Measurements from ENCODE around the gene USP32. TPM values are rescaled to one million over a fixed set of nuclear protein-coding genes. Genes with fewer than 3 reads are reported as not detected.

Gene USP32
- total RNA-seq, 1 experiment from 2014 or later, result 62.9 TPM

GRCh38 chr17:60416368-60416925, 24.5 kb upstream of the USP32 start:
- ChIA-PET CTCF (interaction anchor here (0.6 to 1.3 kb wide), 2 partner anchors 10 to 59 kb away, joined by 3 to 4 read pairs; no protein-coding TSS in a partner anchor), POLR2A (no interaction called here)
- BruUV-seq (replicated peaks), result no TSS peak
- Mint-ChIP-seq H3K9me3 (ENCODE audit: unreplicated experiment) (no peaks in the 10 kb centered on the region), H3K27me3 (ENCODE audit: insufficient read depth, unreplicated experiment) (no peaks in the 10 kb centered on the region), H3K36me3 (ENCODE audit: insufficient read depth, unreplicated experiment) (no peaks in the 10 kb centered on the region), H3K27ac (ENCODE audit: low read depth, unreplicated experiment) (no peak overlapping the region), H3K4me1 (ENCODE audit: insufficient read depth, unreplicated experiment) (no peaks in the 10 kb centered on the region), H3K4me3 (ENCODE audit: unreplicated experiment) (no peak overlapping the region)
- TF ChIP-seq CTCF (IDR thresholded peaks at IDR 0.05; ENCODE audit: unreplicated experiment), result no peak
- DNase-seq (ENCODE audit: unreplicated experiment), result no peak
- intact Hi-C loops (cut with micrococcal nuclease), result no loop called here

DNA sequence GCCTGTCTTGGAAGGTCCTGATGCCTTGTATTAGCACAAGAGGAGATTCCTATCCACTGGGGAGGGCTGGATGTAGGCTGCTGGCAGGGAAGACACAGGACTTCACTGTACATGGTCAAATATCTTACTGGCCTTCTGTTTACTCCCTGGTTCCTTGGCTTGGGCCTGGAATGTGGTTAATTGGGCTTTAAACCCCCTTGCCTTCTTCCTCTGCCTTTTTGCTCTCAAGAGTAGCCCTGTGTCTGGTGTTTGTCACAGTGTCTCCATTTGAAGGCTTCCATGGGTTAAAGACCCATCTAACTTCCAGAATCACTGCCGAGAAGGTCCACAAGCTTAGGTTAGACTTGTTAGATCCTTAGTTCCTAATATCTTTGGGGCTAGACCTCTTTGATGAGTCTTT, 23.2 kb upstream of the USP32 start:
- ChIA-PET POLR2A (interaction anchor here (0.8 kb wide), 1 partner anchor 274 kb away, joined by 3 read pairs; no protein-coding TSS in a partner anchor), CTCF (interaction anchor here (0.6 to 1.3 kb wide), 3 partner anchors 8 to 200 kb away, joined by 3 to 4 read pairs (median 3); no protein-coding TSS in a partner anchor)
- no peak overlapping the region for H3K4me3 Mint-ChIP-seq (ENCODE audit: unreplicated experiment)
- no peak overlapping the region for H3K27ac Mint-ChIP-seq (ENCODE audit: low read depth, unreplicated experiment)
- no peaks in the 10 kb centered on the region for H3K27me3 Mint-ChIP-seq (ENCODE audit: insufficient read depth, unreplicated experiment)
- no peaks in the 10 kb centered on the region for H3K4me1 Mint-ChIP-seq (ENCODE audit: insufficient read depth, unreplicated experiment)
- no peak for TF ChIP-seq CTCF (IDR thresholded peaks at IDR 0.05; ENCODE audit: unreplicated experiment)
- H3K9me3 Mint-ChIP-seq (ENCODE audit: unreplicated experiment), result no peaks in the 10 kb centered on the region
- intact Hi-C loops (cut with micrococcal nuclease), result no loop called here
- no peak for DNase-seq (ENCODE audit: unreplicated experiment)
- H3K36me3 Mint-ChIP-seq (ENCODE audit: insufficient read depth, unreplicated experiment), result no peaks in the 10 kb centered on the region
- BruUV-seq (replicated peaks), result no TSS peak

- TF ChIP-seq CTCF (IDR thresholded peaks at IDR 0.05; ENCODE audit: unreplicated experiment), result no peak
- H3K9me3 Mint-ChIP-seq (ENCODE audit: unreplicated experiment), result no peaks in the 10 kb centered on the region
- no peaks in the 10 kb centered on the region for H3K4me1 Mint-ChIP-seq (ENCODE audit: insufficient read depth, unreplicated experiment)
- no TSS peak for BruUV-seq (replicated peaks)
- intact Hi-C loops (cut with micrococcal nuclease), result no loop called here
- H3K27ac Mint-ChIP-seq (ENCODE audit: low read depth, unreplicated experiment), result no peak overlapping the region
- ChIA-PET CTCF (interaction anchor here (0.6 kb wide), 1 partner anchor 1490 kb away, joined by 4 read pairs; no protein-coding TSS in a partner anchor), POLR2A (no interaction called here)
- H3K4me3 Mint-ChIP-seq (ENCODE audit: unreplicated experiment), result no peak overlapping the region
- no peak for DNase-seq (ENCODE audit: unreplicated experiment)
- no peaks in the 10 kb centered on the region for H3K36me3 Mint-ChIP-seq (ENCODE audit: insufficient read depth, unreplicated experiment)
- no peaks in the 10 kb centered on the region for H3K27me3 Mint-ChIP-seq (ENCODE audit: insufficient read depth, unreplicated experiment)
Measured at GRCh38 chr17:60412701-60413100, 20.8 kb upstream of the USP32 start.

DNA sequence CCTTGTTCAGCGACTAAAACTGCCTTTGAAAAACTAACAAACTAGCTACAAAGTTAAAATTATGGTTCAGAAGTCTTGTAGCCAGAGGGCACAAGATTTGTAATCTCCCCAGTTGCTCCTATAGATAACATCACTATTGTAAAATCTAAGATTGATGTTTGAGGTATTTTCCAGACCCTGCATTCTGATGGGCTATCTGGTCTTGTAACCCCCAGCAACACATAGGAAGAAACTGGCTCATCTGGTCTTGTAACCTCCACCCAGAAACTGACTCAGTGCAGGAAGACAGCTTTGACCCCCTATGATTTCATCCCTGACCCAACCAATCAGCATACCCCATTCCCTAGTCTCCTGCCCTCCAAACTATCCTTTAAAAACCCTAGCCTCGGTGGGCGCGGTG, 18.1 kb upstream of the USP32 start:
- Mint-ChIP-seq H3K4me1 (ENCODE audit: insufficient read depth, unreplicated experiment) (no peaks in the 10 kb centered on the region), H3K27me3 (ENCODE audit: insufficient read depth, unreplicated experiment) (no peaks in the 10 kb centered on the region), H3K36me3 (ENCODE audit: insufficient read depth, unreplicated experiment) (no peaks in the 10 kb centered on the region), H3K27ac (ENCODE audit: low read depth, unreplicated experiment) (no peak overlapping the region), H3K9me3 (ENCODE audit: unreplicated experiment) (no peaks in the 10 kb centered on the region), H3K4me3 (ENCODE audit: unreplicated experiment) (no peak overlapping the region)
- DNase-seq (ENCODE audit: unreplicated experiment), result no peak
- no peak for TF ChIP-seq CTCF (IDR thresholded peaks at IDR 0.05; ENCODE audit: unreplicated experiment)
- POLR2A ChIA-PET, result interaction anchor here (0.7 to 1.3 kb wide), 2 partner anchors 18 to 30 kb away, joined by 3 to 5 read pairs; partner anchors contain the start of gene USP32
- CTCF ChIA-PET, result interaction anchor here (0.7 kb wide), 1 partner anchor 9 kb away, joined by 3 read pairs; no protein-coding TSS in a partner anchor
- no TSS peak for BruUV-seq (replicated peaks)
- intact Hi-C loops (cut with micrococcal nuclease), result no loop called here
